ENCODE measurements around the gene PTH1R.

PTH1R gene

GRCh38 chr3:46922426-46922825 lies 44.9 kb downstream of the PTH1R start:
- Histone ChIP-seq H3K9me3 (ENCODE audit: control insufficient read depth, insufficient read depth, low read length) (peaks cover 9% of the 10 kb centered on the region; the same call in 1 of the 2 replicates), H3K36me3 (ENCODE audit: insufficient read depth, low read length) (peaks cover 51% of the 10 kb centered on the region), H3K9ac (ENCODE audit: low read depth, low read length) (no peak overlapping the region)

GRCh38 chr3:46922871-46923558 lies 45.5 kb downstream of the PTH1R start:
- Histone ChIP-seq H3K9ac (ENCODE audit: low read depth, low read length) (no peak overlapping the region), H3K36me3 (ENCODE audit: insufficient read depth, low read length) (peaks cover 46% of the 10 kb centered on the region), H3K4me1 (ENCODE audit: insufficient read depth, low read length) (no peaks in the 10 kb centered on the region), H3K9me3 (ENCODE audit: control insufficient read depth, insufficient read depth, low read length) (peaks cover 5% of the 10 kb centered on the region; the same call in 1 of the 2 replicates)

More at GRCh38 chr3:46922426-46922825, 44.9 kb downstream of the PTH1R start:
- H3K4me1 ChIP-seq (ENCODE audit: insufficient read depth, low read length): no peaks in the 10 kb centered on the region

- no peaks in the 10 kb centered on the region for H3K9me3 ChIP-seq (ENCODE audit: control insufficient read depth, insufficient read depth, low read length)
- H3K4me1 ChIP-seq (ENCODE audit: insufficient read depth, low read length): no peaks in the 10 kb centered on the region
- H3K9ac ChIP-seq (ENCODE audit: low read depth, low read length): no peak overlapping the region
- peaks cover 44% of the 10 kb centered on the region for H3K36me3 ChIP-seq (ENCODE audit: insufficient read depth, low read length)
These were observed 46.2 kb downstream of the PTH1R start for GRCh38 chr3:46923559-46924350.

- Histone ChIP-seq H3K9me3 (ENCODE audit: control insufficient read depth, insufficient read depth, low read length) (no peaks in the 10 kb centered on the region), H3K9ac (ENCODE audit: low read depth, low read length) (no peak overlapping the region), H3K4me1 (ENCODE audit: insufficient read depth, low read length) (no peaks in the 10 kb centered on the region), H3K36me3 (ENCODE audit: insufficient read depth, low read length) (peaks cover 34% of the 10 kb centered on the region)
These were observed 47.5 kb downstream of the PTH1R start for GRCh38 chr3:46924921-46925584.

- H3K9ac ChIP-seq (ENCODE audit: low read depth, low read length): no peak overlapping the region
- H3K36me3 ChIP-seq (ENCODE audit: insufficient read depth, low read length): peaks cover 32% of the 10 kb centered on the region
- no peaks in the 10 kb centered on the region for H3K9me3 ChIP-seq (ENCODE audit: control insufficient read depth, insufficient read depth, low read length)
- H3K4me1 ChIP-seq (ENCODE audit: insufficient read depth, low read length): no peaks in the 10 kb centered on the region
These were observed 48.0 kb downstream of the PTH1R start for GRCh38 chr3:46925585-46925934.

GRCh38 chr3:46926039-46926438 lies 48.5 kb downstream of the PTH1R start:
- Histone ChIP-seq H3K9ac (ENCODE audit: low read depth, low read length) (no peak overlapping the region), H3K4me1 (ENCODE audit: insufficient read depth, low read length) (no peaks in the 10 kb centered on the region), H3K9me3 (ENCODE audit: control insufficient read depth, insufficient read depth, low read length) (no peaks in the 10 kb centered on the region), H3K36me3 (ENCODE audit: insufficient read depth, low read length) (peaks cover 27% of the 10 kb centered on the region)

- Histone ChIP-seq H3K9ac (ENCODE audit: low read depth, low read length) (no peak overlapping the region), H3K4me1 (ENCODE audit: insufficient read depth, low read length) (no peaks in the 10 kb centered on the region), H3K9me3 (ENCODE audit: control insufficient read depth, insufficient read depth, low read length) (no peaks in the 10 kb centered on the region), H3K36me3 (ENCODE audit: insufficient read depth, low read length) (peaks cover 23% of the 10 kb centered on the region)
These were observed 48.9 kb downstream of the PTH1R start for GRCh38 chr3:46926447-46926846.

- Histone ChIP-seq H3K9me3 (ENCODE audit: control insufficient read depth, insufficient read depth, low read length) (no peaks in the 10 kb centered on the region), H3K36me3 (ENCODE audit: insufficient read depth, low read length) (peaks cover 19% of the 10 kb centered on the region), H3K9ac (ENCODE audit: low read depth, low read length) (no peak overlapping the region), H3K4me1 (ENCODE audit: insufficient read depth, low read length) (peaks cover 4% of the 10 kb centered on the region; the same call in 1 of the 2 replicates)
These were observed 49.6 kb downstream of the PTH1R start for GRCh38 chr3:46926871-46927717.

GRCh38 chr3:46927718-46928073 lies 50.2 kb downstream of the PTH1R start:
- Histone ChIP-seq H3K9me3 (ENCODE audit: control insufficient read depth, insufficient read depth, low read length) (no peaks in the 10 kb centered on the region), H3K4me1 (ENCODE audit: insufficient read depth, low read length) (peaks cover 5% of the 10 kb centered on the region; the same call in 1 of the 2 replicates), H3K9ac (ENCODE audit: low read depth, low read length) (no peak overlapping the region), H3K36me3 (ENCODE audit: insufficient read depth, low read length) (peaks cover 15% of the 10 kb centered on the region)

- Histone ChIP-seq H3K36me3 (ENCODE audit: insufficient read depth, low read length) (peaks cover 10% of the 10 kb centered on the region), H3K9me3 (ENCODE audit: control insufficient read depth, insufficient read depth, low read length) (no peaks in the 10 kb centered on the region), H3K9ac (ENCODE audit: low read depth, low read length) (no peak overlapping the region), H3K4me1 (ENCODE audit: insufficient read depth, low read length) (peaks cover 5% of the 10 kb centered on the region; the same call in 1 of the 2 replicates)
These were observed 50.8 kb downstream of the PTH1R start for GRCh38 chr3:46928282-46928681.

GRCh38 chr3:46929324-46929723 lies 51.8 kb downstream of the PTH1R start:
- no peak overlapping the region for H3K9ac ChIP-seq (ENCODE audit: low read depth, low read length)
- H3K4me1 ChIP-seq (ENCODE audit: insufficient read depth, low read length): peaks cover 7% of the 10 kb centered on the region; the same call in 1 of the 2 replicates
- peaks cover 9% of the 10 kb centered on the region for H3K36me3 ChIP-seq (ENCODE audit: insufficient read depth, low read length)
- H3K9me3 ChIP-seq (ENCODE audit: control insufficient read depth, insufficient read depth, low read length): no peaks in the 10 kb centered on the region

GRCh38 chr3:46930166-46930944 lies 52.8 kb downstream of the PTH1R start:
- H3K4me1 ChIP-seq (ENCODE audit: insufficient read depth, low read length): peaks cover 17% of the 10 kb centered on the region
- H3K9me3 ChIP-seq (ENCODE audit: control insufficient read depth, insufficient read depth, low read length): no peaks in the 10 kb centered on the region
- H3K9ac ChIP-seq (ENCODE audit: low read depth, low read length): no peak overlapping the region
- H3K36me3 ChIP-seq (ENCODE audit: insufficient read depth, low read length): peaks cover 6% of the 10 kb centered on the region

- Histone ChIP-seq H3K9me3 (ENCODE audit: control insufficient read depth, insufficient read depth, low read length) (no peaks in the 10 kb centered on the region), H3K4me1 (ENCODE audit: insufficient read depth, low read length) (peaks cover 21% of the 10 kb centered on the region), H3K36me3 (ENCODE audit: insufficient read depth, low read length) (peaks cover 3% of the 10 kb centered on the region), H3K9ac (ENCODE audit: low read depth, low read length) (no peak overlapping the region)
These were observed 53.5 kb downstream of the PTH1R start for GRCh38 chr3:46930945-46931403.
